NCI-H510A (cell line): ENCODE results near the gene SMAD7.

Experiments used
- DNase-seq: peaks from one replicate; lab custom pipeline; 2025; lab: John Stamatoyannopoulos, UW

The SMAD7 gene

DNA sequence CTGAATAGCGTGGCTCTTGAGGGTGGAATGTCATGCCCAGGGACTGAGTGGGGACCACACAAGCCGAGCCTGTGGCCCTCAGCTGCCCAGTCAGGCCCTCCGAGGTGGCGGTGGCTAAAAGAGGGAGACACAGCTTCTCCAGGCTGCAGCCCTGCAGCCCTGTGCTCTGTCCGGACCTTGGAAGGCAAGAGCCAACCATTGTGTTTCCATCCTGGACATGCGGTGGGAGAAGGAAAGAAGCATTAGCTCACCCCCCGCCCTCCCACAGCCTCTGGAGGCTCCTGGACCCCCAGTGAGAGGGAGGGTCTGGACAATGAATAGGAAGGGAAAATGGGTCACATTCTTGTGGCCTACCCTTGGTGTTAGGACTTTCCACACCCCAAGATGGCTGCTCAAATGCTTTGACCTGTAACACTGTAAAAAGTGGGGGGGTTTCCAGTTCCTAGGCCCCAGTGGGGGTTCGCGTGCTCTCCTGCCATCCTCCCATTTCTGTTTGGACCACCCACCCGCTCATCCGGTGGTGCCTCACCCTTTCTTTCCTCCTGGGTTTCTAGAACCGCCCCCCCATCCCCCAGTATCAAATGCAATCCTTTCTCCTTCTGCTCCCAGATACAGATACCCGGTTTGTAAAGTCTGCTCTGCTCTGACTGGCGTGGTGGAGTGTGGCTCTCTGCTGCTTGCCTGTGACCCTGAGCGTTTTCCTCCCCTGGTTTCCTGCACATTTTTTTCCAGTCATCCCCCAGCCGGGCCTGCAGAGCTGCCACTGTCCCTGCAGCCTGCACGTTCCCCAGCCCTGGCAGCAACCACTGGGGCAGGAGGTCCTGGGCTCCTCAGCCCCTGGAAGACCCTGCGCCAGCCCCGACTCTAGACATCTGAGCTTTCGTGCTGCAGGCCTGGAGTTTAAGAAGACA is 36.3 kb upstream of the SMAD7 start:
- DNase-seq, result no peak

DNA sequence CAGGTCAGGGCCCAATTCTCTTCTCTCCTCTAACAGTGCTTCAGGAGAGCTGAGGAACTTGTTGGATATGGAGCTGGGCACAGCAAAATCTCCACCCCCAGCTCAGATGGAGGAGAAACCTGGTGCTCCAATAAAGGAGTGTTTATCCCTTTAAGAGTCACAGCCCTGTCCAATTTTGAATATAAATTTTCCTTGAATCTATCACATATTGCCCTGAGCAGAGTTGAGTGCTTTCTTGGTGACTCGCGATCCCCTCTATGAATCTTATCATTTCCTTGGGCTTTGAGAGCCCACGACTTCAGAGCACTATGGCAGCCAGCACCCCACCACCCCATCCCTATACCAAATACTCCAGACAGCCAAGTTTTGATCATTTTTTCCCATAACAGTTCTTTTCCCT is 34.4 kb upstream of the SMAD7 start:
- no peak for DNase-seq

DNA sequence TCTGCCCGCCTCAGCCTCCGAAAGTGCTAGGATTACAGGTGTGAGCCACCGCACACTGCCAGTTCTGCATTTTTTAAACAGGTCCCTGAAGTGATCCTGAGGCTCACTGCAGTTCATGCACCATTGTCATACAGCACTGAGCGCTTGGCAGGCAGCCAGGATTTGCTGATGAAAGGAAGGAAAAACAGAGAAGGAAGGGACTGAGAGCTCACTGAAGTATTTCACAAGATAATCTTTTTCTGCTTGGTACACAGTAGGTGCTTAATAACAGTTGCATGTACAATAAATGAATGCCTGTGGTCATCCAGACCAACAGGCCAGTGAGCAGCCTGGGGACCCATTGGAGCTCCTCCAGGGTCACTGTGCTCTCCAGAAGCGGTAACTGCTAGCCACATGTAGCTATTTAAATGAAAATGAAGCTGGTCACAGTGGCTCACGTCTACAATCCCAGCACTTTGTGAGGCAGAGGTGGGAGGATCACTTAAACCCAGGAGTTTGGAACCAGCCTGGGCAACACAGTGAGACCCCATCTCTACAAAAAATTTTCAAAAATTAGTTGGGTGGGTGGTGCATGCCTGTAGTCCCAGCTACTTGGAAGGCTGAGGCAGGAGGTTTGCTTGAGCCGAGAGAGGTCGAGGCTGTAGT is 33.1 kb upstream of the SMAD7 start:
- DNase-seq, result peak; percentile 20

DNA sequence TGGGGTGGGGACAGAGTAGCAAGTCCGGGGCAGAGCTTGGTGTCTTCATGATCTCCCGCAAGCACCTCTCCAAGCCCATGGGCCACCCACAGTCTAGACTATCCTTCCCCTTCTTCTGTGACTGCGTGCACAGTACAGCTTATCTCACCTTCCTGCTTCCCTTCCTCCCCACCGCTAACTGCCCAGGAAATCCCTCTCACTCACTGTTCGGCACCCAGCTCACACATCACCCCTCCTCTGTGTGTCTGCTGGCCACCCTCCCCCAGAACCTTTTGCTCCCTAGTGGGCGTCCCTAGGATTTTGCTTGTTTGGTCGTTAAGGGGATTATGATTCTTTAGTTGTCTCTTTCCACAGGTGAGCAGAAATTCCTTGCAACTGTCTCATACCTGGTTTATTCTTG is 31.5 kb upstream of the SMAD7 start:
- no peak for DNase-seq

DNA sequence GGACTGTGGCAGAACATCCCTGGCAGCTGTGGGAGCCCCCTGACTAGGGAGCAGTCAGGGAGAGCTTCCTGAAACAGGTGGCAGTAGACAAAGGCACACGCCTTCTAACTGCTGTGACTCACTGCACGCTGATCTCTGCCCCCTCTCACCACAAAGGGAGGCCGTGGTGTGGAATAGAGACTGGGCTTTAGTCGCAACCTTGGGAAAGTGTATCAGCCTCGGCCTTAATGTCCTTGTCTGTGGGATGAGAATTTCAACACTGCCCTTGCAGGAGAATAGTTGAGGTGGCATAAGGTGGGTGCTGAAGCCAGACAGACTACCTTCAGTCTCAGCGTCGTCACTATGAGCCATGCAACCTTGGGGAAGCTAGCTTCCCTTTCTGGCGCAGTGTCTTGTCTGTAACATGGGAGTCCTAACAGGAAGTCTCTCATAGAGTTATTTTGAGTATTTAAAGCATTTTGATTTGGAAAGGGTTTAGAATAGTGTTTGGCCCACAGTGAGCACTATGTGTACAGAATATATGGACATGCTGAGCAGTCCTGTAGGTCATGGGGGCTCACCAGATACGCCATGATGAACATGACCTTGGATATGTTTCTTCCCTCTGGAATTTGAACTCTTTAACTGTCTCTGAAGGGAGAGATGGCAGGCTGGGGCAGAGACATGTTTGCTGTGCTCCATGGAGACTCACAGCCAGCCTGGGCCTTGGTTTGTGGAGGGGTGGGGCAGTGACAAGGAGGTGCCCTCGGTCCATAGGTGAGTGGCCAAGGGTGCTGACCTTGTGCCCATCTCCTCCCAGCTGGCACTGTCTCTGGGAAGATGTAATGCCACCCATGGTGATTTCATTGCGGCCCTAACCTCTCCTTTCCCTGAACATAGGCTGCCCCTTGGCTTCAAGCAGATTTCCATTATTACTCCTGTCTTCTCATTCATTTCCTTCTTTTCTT is 29.5 kb upstream of the SMAD7 start:
- DNase-seq, result no peak

DNA sequence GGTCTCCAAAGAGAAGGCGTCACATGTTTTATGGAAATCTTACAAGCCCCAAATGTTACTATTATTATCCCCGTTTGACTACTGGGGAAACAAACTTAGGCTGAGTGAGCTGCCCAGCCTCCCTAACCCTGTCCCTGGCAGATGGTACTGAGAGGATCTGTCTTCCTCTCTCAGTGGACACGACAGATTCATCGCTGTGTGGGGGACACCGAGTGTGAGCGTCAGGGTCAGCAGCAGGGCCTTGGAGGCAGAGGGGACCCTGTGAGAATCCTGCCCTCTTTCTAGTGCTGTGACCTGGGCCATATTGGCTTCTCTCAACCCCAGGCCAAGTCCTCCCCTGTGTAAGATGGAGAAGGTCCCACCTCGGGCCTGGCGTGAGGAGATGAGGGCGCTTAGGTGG is 27.1 kb upstream of the SMAD7 start:
- DNase-seq, result no peak

DNA sequence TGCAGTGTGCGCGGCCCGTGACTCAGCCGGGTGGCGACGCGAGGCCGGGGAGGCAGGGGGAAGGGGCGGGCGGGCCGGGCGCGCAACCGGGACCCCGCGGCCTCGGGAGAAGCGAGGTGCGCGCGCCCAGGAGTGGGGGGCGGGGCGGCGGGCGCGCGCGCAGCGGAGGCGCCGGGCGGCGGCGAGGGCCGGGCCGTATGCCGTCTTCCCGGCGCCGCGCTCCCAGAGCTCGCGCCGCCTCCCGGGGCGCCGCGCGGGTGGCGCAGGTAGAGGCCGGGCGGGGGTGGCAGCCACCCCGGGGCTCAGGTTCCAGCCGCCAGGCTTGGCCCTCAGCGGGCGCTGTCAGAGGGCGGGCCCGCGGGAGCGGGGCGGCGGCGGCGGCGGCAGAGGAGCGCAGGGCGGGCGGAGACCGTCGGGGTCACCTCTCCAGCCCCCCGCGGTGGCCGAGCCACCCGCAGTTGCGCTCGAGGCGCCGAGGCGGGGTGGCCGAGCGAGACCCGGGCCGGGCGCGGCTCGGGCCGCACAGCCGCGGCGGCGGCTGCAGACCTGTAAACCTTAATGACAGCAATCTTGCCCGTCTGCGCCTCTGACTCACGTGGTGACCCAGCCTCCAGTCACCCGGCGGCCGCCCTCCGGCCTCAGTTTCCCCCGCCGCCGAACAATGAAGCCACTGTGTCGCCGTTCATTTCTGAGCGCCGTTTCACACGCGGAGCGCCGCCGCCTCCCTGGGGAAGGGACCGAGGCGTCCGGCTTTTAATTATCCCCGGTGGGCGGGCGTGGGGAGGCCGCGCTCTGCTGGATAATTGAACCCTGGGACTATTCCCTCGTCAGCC is 25.3 kb upstream of the SMAD7 start:
- DNase-seq, result peak; percentile 40

DNA sequence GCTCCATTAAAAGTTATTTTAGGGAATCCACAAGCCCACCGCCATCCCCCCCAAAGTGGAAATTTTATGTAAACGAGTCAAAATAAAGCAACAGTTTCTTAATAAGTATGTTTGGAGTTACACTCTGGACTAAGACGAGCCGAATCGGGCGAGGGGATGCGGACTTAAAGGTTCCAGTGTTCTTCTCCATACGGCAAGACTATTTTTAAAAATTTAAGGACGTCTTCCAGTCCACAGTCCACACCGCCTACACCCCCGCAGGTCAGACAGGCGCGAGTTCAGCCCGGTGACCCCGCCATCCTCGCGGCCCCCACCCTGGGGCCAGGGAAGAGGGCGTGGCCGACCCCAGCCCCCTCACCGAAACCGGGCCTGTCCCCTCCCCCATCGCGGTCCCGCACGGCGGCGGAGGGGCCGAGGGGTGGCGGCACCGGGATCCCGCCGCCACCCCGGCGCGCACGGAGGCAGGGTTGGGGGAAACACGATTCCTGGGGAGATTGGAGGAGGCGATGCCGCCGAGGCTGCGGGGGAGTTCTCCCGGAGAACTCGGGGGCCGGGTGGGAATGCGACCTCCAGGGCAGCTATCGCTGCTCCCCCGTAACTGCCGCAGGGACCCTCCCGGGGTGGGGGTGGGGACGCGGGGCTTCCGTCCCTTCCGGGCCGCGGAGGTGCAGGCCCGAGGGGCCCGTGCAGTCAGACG is 24.5 kb upstream of the SMAD7 start:
- DNase-seq, result no peak

DNA sequence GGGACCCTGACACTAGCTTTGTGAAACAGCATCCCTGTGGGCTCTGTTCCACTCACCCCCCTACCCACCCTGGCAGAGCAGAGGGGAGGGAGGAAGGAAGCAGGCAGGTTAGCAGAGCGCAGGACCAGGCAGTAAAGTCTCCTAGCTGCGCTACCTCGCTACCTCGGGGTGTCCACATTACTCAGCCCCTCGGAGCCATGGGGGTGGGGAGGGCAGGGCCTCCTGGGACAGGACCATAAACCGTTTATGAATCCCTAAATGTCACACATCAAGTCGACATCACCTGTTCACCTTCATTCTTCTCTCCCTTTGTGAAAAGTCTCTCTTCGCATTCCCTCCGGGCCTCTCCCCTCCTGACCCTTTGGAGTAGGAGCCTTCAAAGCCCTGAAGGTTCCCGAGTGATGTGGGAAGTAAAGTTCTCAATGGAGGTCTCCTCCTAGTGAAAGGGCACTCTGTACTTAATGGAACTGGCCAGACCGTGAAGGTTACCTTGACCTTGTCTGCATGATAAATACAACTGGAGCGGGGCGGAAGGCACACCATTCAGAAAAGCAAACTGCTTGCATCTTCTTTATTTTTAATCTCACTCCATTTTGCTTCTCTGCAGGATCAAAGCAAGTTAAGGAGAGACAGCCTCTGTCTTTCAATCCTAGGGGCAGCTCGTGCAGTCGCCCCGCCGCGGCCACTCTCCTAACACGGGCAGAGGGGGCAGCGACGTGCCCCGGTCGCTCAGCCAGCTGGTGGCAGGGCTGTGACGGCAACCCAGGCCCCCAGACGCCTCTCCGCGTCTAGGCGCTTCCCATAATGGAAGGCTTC is 23.7 kb upstream of the SMAD7 start:
- DNase-seq, result no peak

DNA sequence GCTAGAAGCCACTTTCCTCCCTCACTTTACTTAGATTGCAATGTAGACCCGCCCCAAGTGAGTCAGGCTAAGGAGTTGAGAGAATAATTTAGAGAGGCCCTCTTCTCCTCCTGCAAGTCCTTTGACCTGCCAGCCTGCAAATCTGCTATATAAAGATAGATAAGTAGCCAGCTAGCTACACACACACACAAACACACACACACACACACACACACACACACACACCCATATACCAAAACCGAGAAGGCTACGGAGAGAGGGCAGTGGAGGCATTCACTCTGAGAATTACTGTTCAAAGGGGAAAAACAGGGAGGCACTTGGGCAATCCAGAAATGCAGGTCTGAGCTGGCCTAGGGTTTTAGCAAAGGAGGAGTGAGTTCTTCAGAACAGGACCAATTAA is 23.0 kb upstream of the SMAD7 start:
- no peak for DNase-seq

DNA sequence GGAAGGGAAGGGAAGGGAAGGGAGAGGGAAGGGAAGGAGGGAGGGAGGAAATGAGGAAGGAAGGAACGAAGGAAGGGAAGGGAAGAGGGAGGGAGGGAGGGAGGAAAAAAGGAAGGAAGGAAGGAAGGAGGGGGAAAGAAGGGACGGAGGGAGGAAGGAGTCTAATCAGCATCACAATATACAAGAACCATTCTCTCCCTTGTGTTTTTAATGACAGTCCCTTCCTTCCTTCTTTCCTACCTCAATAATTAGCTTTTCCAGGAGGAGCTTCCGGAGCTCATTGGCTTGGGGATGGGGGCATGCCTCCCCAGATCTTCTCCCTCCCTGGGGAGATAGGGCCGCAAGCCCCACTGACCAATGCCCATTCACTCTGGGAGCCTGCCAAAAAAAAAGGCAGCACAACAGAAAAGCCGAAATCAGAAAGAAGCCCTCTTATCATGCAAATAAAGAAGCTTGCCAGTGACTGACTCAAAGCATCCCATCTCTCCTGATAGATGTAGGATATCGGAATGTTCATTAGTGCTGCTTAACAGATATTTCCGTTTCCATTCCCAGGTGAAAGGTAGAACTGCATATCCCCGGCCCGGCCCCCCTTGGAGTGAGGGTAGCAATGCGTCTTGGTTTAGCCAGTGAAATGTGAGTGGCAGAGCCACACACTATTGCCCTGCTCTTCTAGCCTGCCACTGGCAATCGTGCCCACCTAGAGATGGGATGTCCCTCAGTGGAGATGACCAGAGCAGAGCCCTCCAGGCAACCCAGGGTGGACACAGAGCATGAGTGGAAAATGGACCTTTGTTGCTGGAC is 17.8 kb upstream of the SMAD7 start:
- DNase-seq, result no peak

DNA sequence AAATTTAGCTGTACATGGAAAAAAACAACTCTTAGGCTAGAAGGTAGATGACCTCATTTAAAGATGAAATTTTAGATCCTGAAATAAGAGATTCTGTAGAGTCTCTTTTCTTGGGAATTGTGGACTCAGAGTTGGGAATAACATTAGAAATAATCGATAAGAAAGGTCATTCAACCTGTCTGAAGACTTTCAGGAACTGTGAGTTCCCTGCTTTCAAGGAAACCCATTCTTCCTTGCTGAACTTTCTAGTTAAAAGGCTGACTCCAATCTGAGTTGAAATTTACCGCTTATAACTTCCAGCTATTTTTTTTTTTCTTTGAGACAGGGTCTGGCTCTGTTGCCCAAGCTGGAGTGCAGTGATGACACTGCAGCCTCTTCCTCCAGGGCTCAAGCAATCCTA is 16.8 kb upstream of the SMAD7 start:
- DNase-seq, result no peak

DNA sequence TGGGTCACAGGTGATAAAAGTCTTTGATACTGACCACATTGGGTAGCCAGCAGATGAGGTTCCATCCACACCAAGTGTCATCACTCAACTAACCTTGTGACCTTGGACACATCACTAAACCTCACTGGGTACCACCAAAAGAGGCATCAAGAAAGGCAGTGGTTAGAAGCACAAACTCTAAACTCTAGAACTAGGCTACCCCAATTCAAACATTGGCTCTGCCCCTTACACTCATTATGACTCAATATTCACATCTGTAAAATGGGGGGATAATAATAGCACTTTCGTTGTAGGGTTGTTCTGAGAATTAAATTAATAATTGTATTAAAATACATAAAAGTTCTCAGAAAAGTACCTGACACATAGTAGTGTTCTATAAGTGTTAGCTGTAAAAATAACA is 15.8 kb upstream of the SMAD7 start:
- DNase-seq, result no peak

DNA sequence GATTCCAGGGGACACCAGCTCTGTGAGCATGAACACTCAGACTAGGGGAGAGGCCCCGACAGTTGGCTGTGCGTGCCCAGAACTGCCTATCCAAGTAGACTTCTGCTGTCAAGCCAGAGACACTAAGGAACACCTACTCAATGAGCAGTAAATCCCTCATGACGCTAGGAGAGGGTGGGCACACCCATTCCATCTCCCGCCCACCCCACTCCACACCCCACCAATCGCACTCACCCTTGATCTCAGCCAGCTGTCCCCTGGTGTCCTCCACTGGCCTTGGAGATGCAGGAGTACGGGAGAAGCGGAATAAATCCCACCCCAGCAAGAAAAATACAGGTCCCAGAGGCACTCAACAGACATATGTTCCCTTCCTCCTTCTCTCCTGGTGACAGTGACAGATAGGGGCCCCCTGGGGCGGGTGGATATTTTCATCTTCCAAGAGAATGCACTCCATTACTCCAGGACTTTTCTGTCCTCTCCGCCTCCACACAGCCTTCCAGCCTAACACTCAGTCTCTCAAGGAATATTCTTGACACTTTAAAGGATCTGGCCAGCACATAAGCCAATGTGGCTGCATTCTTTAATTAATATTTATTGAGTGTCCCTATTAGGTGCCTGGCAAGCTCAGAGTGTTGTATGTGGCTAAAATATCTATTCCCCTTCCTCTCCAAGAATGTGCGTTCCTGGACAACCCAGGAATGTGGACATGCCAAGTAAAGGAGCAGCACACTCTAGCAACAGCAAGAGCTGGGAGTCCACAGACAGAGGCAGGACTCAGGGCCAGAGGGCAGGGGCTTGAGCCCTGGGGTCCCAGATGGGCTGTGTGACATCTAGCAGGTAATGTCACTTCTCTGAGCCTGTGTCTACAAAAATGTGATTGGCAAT is 13.1 kb upstream of the SMAD7 start:
- no peak for DNase-seq

DNA sequence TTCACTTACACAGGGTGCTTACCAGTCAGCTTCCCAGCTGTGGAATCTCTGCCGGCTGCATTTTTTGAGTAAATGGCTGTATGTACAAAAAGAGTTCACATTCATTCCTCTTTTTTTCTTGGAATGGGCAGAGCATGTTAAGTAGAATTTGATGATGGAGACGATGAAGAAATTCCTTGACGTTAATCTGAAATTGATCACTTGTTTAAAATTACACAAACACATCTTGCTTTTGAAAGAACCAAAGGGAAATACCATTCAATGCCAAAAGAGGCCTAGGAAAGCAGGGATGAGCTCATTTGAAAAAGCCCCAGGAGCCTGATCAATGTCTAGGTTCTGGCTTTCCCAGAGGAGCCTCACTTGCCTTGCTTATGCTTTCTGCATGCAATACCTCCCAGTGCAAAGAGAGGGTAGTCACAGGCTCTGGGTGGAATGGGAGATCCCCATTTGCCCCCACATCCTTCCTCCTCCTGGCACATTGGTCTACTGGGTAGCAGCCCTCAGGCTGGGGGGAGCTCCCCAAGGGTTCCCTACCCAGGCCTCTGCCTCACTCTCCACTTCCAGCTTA is 12.3 kb upstream of the SMAD7 start:
- no peak for DNase-seq

DNA sequence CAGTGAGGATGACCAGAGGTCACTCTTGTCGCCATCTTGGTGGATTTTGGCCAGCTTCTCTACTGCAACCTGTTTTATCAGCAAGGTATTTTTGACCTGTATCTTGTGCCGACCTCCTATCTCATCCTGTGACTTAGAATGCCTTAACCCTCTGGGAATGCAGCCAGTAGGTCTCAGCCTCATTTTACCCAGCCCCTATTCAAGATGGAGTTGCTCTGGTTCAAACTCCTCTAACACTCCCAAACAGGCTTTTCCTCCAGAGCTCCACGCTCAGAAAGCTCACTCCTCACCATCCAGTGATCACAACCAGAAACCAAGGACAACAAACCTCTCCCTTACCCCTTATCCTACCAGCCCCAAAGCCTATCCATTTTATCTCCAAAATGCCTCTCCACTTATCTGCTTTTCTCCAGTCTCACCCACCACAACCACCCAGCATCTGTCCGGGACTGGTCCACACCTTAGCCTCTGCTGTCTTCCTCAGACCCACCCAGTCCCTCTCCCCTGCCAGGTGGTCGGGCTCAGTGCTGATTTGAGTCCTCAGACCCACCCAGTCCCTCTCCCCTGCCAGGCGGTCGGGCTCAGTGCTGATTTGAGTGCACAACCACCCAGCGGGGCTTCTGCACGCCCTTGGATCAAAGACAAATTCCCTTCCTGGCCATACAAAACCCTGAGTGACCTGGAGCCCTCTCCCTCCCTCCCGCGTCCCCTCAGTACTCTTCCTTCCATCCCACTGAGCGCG is 11.7 kb upstream of the SMAD7 start:
- DNase-seq, result no peak

DNA sequence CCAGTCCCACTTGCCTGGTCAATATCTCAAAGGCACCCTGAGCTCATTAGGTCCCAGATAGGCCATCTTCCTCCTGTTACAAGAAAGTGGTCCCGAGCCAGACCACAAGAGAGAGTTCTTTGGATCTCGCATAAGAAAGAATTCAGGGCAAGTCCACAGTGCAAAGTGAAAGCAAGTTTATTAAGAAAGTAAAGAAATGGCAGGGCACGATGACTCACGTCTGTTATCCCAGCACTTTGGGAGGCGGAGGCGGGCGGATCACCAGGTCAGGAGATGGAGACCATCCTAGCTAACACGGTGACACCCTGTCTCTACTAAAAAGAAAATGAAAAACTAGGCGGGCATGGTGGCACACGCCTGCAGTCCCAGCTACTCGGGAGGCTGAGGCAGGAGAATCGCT is 10.8 kb upstream of the SMAD7 start:
- DNase-seq, result no peak
